Left lobe of liver (tissue), 2 donors: ENCODE data around the gene SMIM10L2A. TPM values are rescaled to one million over a fixed set of nuclear protein-coding genes. Genes with fewer than 3 reads are reported as not detected.
A peak's percentile ranks its signal among the peaks of the same experiment; 100 is the strongest.
"Not testable (repeated sequence)": the region's sequence is repeated elsewhere in the genome, so short reads cannot be mapped to it uniquely, and the experiment has no call there.

Experiments
- ATAC-seq: fragments of 200-7000 bp; cut with Tn5 transposase; one replicate; pipeline ENCODE4 v1.9.1; 2020; ENCODE audit warnings: mild to moderate bottlenecking, moderate library complexity
- DNase-seq: peaks from one replicate; pipeline ENCODE4 v3.0.0-alpha.2; 2020; ENCODE audit warnings: low spot score
- total RNA-seq: library from RNA; stranded (reverse); gene quantifications from one replicate; pipeline ENCODE4 v1.2.1, GENCODE V29; 2021
- donor health status: DM: no; HTN: no; CAD: no; lungs with moderate emphysema.
- donor health status: DM: no; HTN: yes; CAD: no.

Gene SMIM10L2A
- total RNA-seq, 1 donor from 2014 or later = 0.10 TPM

GRCh38 chrX:135449637-135450550, 28.1 kb downstream of the SMIM10L2A start:
- ATAC-seq = no peak
- no peak for DNase-seq

GRCh38 chrX:135453381-135453780, 31.6 kb downstream of the SMIM10L2A start:
- ATAC-seq (no peak), DNase-seq (no peak)

- ATAC-seq = no peak
- DNase-seq = no peak
Observed at GRCh38 chrX:135454816-135455215, 33.1 kb downstream of the SMIM10L2A start.

GRCh38 chrX:135461756-135462155, 40.0 kb downstream of the SMIM10L2A start:
- not testable (repeated sequence) for ATAC-seq, DNase-seq

GRCh38 chrX:135463937-135464336, 42.2 kb downstream of the SMIM10L2A start:
- DNase-seq (no peak), ATAC-seq (no peak)

- ATAC-seq (no peak), DNase-seq (no peak)
Observed at GRCh38 chrX:135476378-135476777, 54.6 kb downstream of the SMIM10L2A start.

GRCh38 chrX:135477576-135477975, 55.8 kb downstream of the SMIM10L2A start:
- DNase-seq = peak; percentile 64
- peak; percentile 74 for ATAC-seq

Other genes with a start within 250 kb of the SMIM10L2A start
- gene ETDA, start 169.9 kb upstream of the SMIM10L2A start, total RNA-seq = not detected
- not detected for gene ETDC, start 112.5 kb upstream of the SMIM10L2A start, total RNA-seq
- 6.4 TPM for gene ZNF75D, start 77.8 kb upstream of the SMIM10L2A start, total RNA-seq
- gene ZNF449, start 77.1 kb upstream of the SMIM10L2A start, total RNA-seq = 1.9 TPM
- gene INTS6L, start 98.7 kb downstream of the SMIM10L2A start, total RNA-seq = 0.98 TPM